Measurements from ENCODE around the gene TNFSF15.

The TNFSF15 gene

DNA sequence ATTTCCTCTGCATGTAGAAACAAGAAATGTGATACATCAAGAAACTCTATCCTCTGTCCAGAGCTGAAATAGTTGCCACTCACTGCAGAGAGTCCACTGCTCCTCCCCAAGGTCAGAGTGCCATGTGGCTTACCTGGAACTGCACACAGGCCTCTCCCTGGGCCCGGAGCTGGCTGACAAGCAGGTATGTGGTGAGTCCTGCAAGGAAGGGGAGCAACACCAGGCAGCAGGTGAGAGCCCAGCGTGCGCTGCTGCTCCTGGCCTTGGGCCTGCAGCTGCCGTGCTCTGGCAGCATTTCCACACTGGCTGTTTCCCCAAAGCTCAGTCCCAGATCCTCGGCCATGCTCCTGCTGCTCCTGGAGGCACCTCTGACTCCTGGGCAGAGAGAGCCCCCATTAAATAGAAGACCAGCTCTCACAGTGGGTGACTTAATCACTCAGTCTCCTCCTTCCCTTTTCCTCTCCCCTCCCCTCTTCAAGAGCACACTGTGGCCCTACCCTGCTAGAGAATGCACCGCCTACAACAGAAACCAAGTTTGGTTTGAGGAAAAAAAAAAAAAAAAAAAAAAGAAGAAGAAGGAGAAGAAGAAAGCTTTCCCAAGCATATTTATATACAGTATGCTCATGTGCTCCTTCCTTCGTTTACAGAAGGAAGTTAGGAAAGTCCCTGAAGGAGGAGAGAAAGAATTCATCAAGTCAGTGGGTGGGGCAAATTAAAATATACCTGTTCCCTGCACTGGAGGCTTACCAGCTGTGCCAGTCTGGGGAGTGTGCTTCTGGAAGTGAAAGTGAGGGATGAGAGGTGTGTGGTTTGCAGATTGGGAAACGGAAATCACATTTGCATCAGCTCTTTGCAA is at the start of gene TNFSF15:
TSS of gene TNFSF15 (minus strand) at position 370 of the 856 bp plus-strand sequence. CDS start at position 343, 27 bp downstream.
- TF ChIP-seq ZNF8 (CRISPR knock-in tag; IDR thresholded peaks at IDR 0.05), result no peak
- TF ChIP-seq PPARA (CRISPR knock-in tag; IDR thresholded peaks at IDR 0.05; ENCODE audit: borderline replicate concordance), result no peak
- no peak for TF ChIP-seq ZNF70 (CRISPR knock-in tag; IDR thresholded peaks at IDR 0.05)
- TF ChIP-seq ZNF565 (CRISPR knock-in tag; conservative IDR thresholded peaks at IDR 0.05; ENCODE audit: low read depth), result no peak
- ATAC-seq, result peak; percentile 89

DNA sequence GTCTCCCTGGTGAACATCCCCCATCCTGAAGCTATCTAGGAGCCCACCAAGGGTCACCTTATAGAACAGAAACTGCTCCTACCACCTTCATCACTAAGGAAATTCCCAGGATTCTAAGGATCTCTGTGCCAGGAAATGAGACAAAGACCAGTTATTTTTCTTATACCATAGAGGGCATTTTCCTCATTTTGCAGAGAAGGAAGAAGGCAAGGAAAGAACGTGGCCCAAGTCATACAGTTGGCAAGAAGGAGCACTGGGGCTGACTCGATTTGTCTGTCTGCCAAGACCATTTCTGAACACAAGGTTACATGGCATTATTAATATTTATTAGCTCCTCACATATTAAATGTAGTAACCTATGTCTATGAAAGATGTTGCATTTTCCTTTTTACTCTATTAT is 49.6 kb upstream of the TNFSF15 start:
- ATAC-seq, result peak; percentile 49
- TF ChIP-seq OSR1 (CRISPR knock-in tag; IDR thresholded peaks at IDR 0.05), result no peak
- no peak for TF ChIP-seq GLIS3 (CRISPR knock-in tag; IDR thresholded peaks at IDR 0.05)
- TF ChIP-seq, protein P1, sequence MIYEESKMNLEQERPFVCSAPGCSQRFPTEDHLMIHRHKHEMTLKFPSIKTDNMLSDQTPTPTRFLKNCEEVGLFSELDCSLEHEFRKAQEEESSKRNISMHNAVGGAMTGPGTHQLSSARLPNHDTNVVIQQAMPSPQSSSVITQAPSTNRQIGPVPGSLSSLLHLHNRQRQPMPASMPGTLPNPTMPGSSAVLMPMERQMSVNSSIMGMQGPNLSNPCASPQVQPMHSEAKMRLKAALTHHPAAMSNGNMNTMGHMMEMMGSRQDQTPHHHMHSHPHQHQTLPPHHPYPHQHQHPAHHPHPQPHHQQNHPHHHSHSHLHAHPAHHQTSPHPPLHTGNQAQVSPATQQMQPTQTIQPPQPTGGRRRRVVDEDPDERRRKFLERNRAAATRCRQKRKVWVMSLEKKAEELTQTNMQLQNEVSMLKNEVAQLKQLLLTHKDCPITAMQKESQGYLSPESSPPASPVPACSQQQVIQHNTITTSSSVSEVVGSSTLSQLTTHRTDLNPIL (CRISPR knock-in tag; IDR thresholded peaks at IDR 0.05; ENCODE audit: low read depth), result no peak
- no peak for TF ChIP-seq BACH2 (CRISPR knock-in tag; IDR thresholded peaks at IDR 0.05; ENCODE audit: borderline replicate concordance)
- TF ChIP-seq SNAI2 (CRISPR knock-in tag; IDR thresholded peaks at IDR 0.05), result no peak
- no peak for TF ChIP-seq ZNF70 (CRISPR knock-in tag; IDR thresholded peaks at IDR 0.05)
- TF ChIP-seq TCF4 (CRISPR knock-in tag; IDR thresholded peaks at IDR 0.05; ENCODE audit: borderline replicate concordance), result no peak
- TF ChIP-seq, protein P2, sequence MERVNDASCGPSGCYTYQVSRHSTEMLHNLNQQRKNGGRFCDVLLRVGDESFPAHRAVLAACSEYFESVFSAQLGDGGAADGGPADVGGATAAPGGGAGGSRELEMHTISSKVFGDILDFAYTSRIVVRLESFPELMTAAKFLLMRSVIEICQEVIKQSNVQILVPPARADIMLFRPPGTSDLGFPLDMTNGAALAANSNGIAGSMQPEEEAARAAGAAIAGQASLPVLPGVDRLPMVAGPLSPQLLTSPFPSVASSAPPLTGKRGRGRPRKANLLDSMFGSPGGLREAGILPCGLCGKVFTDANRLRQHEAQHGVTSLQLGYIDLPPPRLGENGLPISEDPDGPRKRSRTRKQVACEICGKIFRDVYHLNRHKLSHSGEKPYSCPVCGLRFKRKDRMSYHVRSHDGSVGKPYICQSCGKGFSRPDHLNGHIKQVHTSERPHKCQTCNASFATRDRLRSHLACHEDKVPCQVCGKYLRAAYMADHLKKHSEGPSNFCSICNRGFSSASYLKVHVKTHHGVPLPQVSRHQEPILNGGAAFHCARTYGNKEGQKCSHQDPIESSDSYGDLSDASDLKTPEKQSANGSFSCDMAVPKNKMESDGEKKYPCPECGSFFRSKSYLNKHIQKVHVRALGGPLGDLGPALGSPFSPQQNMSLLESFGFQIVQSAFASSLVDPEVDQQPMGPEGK (CRISPR knock-in tag; IDR thresholded peaks at IDR 0.05; ENCODE audit: borderline replicate concordance), result no peak
- no peak for TF ChIP-seq ARNTL (CRISPR knock-in tag; IDR thresholded peaks at IDR 0.05; ENCODE audit: borderline replicate concordance, low read depth)
- no peak for TF ChIP-seq ZC3H10 (CRISPR knock-in tag; IDR thresholded peaks at IDR 0.05)
- no peak for TF ChIP-seq PPARA (CRISPR knock-in tag; IDR thresholded peaks at IDR 0.05; ENCODE audit: borderline replicate concordance)
- no peak for TF ChIP-seq ZFP30 (CRISPR knock-in tag; IDR thresholded peaks at IDR 0.05)
- TF ChIP-seq ZNF565 (CRISPR knock-in tag; conservative IDR thresholded peaks at IDR 0.05; ENCODE audit: low read depth), result no peak

DNA sequence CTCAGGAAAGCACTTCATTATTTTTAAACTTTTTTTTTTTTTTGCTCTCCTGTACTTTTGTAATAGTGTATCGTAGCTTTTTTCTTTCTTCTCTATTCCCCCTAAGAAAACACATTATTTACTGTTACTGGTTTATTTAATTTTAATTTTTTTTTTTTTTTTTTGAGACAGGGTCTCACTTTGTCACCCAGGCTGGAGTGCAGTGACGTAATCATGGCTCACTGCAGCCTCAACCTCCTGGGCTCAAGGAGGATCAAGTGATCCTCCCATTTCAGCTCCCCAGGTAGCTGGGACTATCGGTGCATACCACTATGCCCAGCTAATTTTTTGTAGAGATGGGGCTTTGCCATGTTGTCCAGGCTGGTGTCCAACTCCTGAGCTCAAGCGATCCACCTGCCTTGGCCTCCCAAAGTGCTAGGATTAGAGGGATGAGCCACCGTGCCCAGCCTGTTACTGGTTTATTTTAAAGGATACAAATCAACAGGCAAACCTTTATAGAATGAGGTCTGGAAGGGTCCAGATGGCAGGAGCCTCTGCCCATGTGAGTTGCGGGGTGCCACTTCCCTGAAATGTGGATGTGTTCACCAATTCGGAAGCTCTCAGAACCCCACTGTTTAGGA is 49.0 kb upstream of the TNFSF15 start:
- ATAC-seq, result no peak
- TF ChIP-seq ARNTL (CRISPR knock-in tag; IDR thresholded peaks at IDR 0.05; ENCODE audit: borderline replicate concordance, low read depth), result no peak
- no peak for TF ChIP-seq TCF4 (CRISPR knock-in tag; IDR thresholded peaks at IDR 0.05; ENCODE audit: borderline replicate concordance)
- TF ChIP-seq, protein P3, sequence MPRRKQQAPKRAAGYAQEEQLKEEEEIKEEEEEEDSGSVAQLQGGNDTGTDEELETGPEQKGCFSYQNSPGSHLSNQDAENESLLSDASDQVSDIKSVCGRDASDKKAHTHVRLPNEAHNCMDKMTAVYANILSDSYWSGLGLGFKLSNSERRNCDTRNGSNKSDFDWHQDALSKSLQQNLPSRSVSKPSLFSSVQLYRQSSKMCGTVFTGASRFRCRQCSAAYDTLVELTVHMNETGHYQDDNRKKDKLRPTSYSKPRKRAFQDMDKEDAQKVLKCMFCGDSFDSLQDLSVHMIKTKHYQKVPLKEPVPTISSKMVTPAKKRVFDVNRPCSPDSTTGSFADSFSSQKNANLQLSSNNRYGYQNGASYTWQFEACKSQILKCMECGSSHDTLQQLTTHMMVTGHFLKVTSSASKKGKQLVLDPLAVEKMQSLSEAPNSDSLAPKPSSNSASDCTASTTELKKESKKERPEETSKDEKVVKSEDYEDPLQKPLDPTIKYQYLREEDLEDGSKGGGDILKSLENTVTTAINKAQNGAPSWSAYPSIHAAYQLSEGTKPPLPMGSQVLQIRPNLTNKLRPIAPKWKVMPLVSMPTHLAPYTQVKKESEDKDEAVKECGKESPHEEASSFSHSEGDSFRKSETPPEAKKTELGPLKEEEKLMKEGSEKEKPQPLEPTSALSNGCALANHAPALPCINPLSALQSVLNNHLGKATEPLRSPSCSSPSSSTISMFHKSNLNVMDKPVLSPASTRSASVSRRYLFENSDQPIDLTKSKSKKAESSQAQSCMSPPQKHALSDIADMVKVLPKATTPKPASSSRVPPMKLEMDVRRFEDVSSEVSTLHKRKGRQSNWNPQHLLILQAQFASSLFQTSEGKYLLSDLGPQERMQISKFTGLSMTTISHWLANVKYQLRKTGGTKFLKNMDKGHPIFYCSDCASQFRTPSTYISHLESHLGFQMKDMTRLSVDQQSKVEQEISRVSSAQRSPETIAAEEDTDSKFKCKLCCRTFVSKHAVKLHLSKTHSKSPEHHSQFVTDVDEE (CRISPR knock-in tag; IDR thresholded peaks at IDR 0.05), result no peak

DNA sequence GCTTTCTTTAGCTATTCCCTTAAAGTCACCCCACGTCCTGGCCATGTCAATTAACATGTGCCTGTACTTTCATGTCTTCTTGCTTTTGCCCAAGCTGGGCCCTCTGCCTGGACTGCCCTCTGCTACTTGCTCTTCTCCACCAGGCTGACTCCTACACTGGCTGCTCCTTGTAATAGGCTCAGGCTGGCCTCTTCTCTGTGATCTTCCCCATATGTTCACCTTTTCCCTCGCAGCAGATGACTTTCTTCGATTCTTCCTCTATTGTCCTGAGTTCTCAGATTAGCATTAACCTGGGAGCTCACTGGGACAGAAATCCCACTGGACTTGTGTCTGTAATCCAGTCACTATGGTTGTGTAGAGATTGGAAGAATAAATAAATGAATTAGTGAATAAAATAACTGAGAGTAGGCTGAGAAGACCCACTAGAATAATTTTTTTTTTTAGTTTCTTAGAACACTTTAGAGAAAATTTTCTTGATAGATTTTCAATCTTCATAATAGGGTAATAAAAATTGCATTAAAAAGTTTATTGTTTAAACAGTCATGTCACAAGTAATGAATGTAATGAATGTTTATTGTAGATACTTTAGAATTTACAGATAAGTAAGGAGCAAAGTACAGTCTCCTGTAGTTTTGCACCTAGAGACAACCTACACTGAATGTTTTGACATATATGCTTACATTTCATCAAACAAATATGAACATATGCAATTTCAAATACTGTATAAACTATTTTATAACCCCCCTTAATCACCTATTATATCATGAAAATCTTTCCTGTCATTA is 47.4 kb upstream of the TNFSF15 start:
- TF ChIP-seq ZNF565 (CRISPR knock-in tag; conservative IDR thresholded peaks at IDR 0.05; ENCODE audit: low read depth) (no peak), SNAI2 (CRISPR knock-in tag; IDR thresholded peaks at IDR 0.05) (no peak), TCF4 (CRISPR knock-in tag; IDR thresholded peaks at IDR 0.05; ENCODE audit: borderline replicate concordance) (no peak), RARB (CRISPR knock-in tag; IDR thresholded peaks at IDR 0.05) (no peak), PPARA (CRISPR knock-in tag; IDR thresholded peaks at IDR 0.05; ENCODE audit: borderline replicate concordance) (no peak), ISL1 (CRISPR knock-in tag; IDR thresholded peaks at IDR 0.05) (no peak), ZNF70 (CRISPR knock-in tag; IDR thresholded peaks at IDR 0.05) (no peak), TOX (CRISPR knock-in tag; IDR thresholded peaks at IDR 0.05; ENCODE audit: borderline replicate concordance) (no peak), ZNF8 (CRISPR knock-in tag; IDR thresholded peaks at IDR 0.05) (no peak), CSDC2 (CRISPR knock-in tag; IDR thresholded peaks at IDR 0.05) (no peak)
- TF ChIP-seq, protein P1 (CRISPR knock-in tag; IDR thresholded peaks at IDR 0.05; ENCODE audit: low read depth), result no peak
- TF ChIP-seq, protein P4, sequence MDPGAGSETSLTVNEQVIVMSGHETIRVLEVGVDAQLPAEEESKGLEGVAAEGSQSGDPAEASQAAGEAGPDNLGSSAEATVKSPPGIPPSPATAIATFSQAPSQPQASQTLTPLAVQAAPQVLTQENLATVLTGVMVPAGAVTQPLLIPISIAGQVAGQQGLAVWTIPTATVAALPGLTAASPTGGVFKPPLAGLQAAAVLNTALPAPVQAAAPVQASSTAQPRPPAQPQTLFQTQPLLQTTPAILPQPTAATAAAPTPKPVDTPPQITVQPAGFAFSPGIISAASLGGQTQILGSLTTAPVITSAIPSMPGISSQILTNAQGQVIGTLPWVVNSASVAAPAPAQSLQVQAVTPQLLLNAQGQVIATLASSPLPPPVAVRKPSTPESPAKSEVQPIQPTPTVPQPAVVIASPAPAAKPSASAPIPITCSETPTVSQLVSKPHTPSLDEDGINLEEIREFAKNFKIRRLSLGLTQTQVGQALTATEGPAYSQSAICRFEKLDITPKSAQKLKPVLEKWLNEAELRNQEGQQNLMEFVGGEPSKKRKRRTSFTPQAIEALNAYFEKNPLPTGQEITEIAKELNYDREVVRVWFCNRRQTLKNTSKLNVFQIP (CRISPR knock-in tag; IDR thresholded peaks at IDR 0.05; ENCODE audit: borderline replicate concordance, low read depth), result no peak
- no peak for ATAC-seq

Data from SK-N-SH treated with all-trans-retinoic acid at 6 μM for 48 hours (cell line).